Activated B cell treated with CpG ODN at 0.5 μM for 24 hours (primary cell): Measurements from ENCODE around the gene SLC10A6. TPM values are rescaled to one million over a fixed set of nuclear protein-coding genes. Genes with fewer than 3 reads are reported as not detected.
"Not testable (repeated sequence)": the region's sequence is repeated elsewhere in the genome, so short reads cannot be mapped to it uniquely, and the experiment has no call there.

Experiments
- ATAC-seq: fragments of 200-7000 bp; cut with Tn5 transposase; one replicate; pipeline ENCODE4 v1.10.0; 2021; ENCODE audit warnings: low read depth, mild to moderate bottlenecking, moderate library complexity
- CTCF ChIA-PET: fragments of 350-600 bp; sonication (Branson Sonifier 250); formaldehyde crosslinking; loops from one replicate; lab custom pipeline; 2021; ENCODE audit warnings: antibody characterized with exemption; lab: Charles Lee
- POLR2A ChIA-PET: fragments of 350-600 bp; sonication (Branson Sonifier 250); formaldehyde crosslinking; loops from one replicate; lab custom pipeline; 2021; ENCODE audit warnings: antibody characterized with exemption; lab: Charles Lee
- DNase-seq: peaks from one replicate; pipeline ENCODE4 v3.0.0; 2022
- H3K27ac Mint-ChIP-seq: one replicate; pipeline ENCODE4 v1.8.0; 2020; ENCODE audit warnings: mixed read lengths
- H3K27me3 Mint-ChIP-seq: one replicate; pipeline ENCODE4 v1.8.0; 2021; ENCODE audit warnings: mixed read lengths
- H3K36me3 Mint-ChIP-seq: one replicate; pipeline ENCODE4 v1.8.0; 2021; ENCODE audit warnings: low read depth, mixed read lengths
- H3K4me1 Mint-ChIP-seq: one replicate; pipeline ENCODE4 v1.8.0; 2021; ENCODE audit warnings: mixed read lengths
- H3K4me3 Mint-ChIP-seq: one replicate; pipeline ENCODE4 v1.8.0; 2020; ENCODE audit warnings: mild to moderate bottlenecking, mixed read lengths
- H3K9me3 Mint-ChIP-seq: one replicate; pipeline ENCODE4 v1.8.0; 2020; ENCODE audit warnings: mixed read lengths
- intact Hi-C: fragments of 100-400 bp; cut with micrococcal nuclease; formaldehyde crosslinking; loops from one replicate; pipeline ENCODE4 v1.15.1; 2024
- total RNA-seq: library from RNA; stranded (reverse); gene quantifications from 2 replicates; pipeline ENCODE4 v1.2.3, GENCODE V29; 2022
- TF ChIP-seq, protein P1 (sequence below): fragments of 200-600 bp; IDR thresholded peaks from one replicate; pipeline ENCODE4 v1.8.0; 2022; ENCODE audit warnings: antibody characterized with exemption, mild to moderate bottlenecking

Gene SLC10A6
- total RNA-seq, 1 donor from 2014 or later = 0.44 TPM

DNA sequence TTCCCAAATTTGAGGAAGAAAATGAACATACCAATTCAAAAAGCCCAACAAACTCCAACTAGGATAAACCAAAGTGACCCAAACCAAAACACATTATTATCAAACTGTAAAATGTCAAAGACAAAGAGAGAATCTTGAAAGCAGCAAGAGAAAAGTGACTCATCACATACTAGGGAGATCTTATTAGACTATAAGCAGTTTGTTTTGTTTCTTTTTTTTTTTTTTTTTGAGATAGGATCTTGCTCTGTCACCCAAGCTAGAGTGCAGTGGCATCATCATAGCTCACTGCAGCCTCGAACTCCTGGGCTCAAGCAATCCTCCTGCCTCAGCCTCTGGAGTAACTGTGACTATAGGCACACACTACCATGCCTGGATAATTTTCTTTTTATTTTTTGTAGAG, 30.5 kb upstream of the SLC10A6 start:
- DNase-seq = no peak
- H3K27me3 Mint-ChIP-seq = no peaks in the 10 kb centered on the region
- ATAC-seq = no peak
- H3K36me3 Mint-ChIP-seq = peaks cover 2% of the 10 kb centered on the region
- TF ChIP-seq, protein P1, sequence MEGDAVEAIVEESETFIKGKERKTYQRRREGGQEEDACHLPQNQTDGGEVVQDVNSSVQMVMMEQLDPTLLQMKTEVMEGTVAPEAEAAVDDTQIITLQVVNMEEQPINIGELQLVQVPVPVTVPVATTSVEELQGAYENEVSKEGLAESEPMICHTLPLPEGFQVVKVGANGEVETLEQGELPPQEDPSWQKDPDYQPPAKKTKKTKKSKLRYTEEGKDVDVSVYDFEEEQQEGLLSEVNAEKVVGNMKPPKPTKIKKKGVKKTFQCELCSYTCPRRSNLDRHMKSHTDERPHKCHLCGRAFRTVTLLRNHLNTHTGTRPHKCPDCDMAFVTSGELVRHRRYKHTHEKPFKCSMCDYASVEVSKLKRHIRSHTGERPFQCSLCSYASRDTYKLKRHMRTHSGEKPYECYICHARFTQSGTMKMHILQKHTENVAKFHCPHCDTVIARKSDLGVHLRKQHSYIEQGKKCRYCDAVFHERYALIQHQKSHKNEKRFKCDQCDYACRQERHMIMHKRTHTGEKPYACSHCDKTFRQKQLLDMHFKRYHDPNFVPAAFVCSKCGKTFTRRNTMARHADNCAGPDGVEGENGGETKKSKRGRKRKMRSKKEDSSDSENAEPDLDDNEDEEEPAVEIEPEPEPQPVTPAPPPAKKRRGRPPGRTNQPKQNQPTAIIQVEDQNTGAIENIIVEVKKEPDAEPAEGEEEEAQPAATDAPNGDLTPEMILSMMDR = no peak
- H3K27ac Mint-ChIP-seq = no peak overlapping the region
- intact Hi-C loops = no loop called here
- POLR2A ChIA-PET = no interaction called here
- no peak overlapping the region for H3K4me3 Mint-ChIP-seq
- H3K9me3 Mint-ChIP-seq = peaks cover 13% of the 10 kb centered on the region
- H3K4me1 Mint-ChIP-seq = no peaks in the 10 kb centered on the region
- CTCF ChIA-PET = interaction anchor here (1.4 kb wide), 1 partner anchor 383 kb away, joined by 5 read pairs; no protein-coding TSS in a partner anchor

GRCh38 chr4:86878640-86879039, 29.5 kb upstream of the SLC10A6 start:
- Mint-ChIP-seq H3K9me3 (peaks cover 13% of the 10 kb centered on the region), H3K36me3 (peaks cover 2% of the 10 kb centered on the region), H3K27ac (no peak overlapping the region), H3K4me1 (no peaks in the 10 kb centered on the region), H3K27me3 (no peaks in the 10 kb centered on the region), H3K4me3 (no peak overlapping the region)
- ATAC-seq (no peak), DNase-seq (no peak)
- TF ChIP-seq, protein P1 = no peak
- intact Hi-C loops = no loop called here
- ChIA-PET POLR2A (no interaction called here), CTCF (interaction anchor here (0.8 to 1.4 kb wide), 2 partner anchors 380 to 382 kb away, joined by 3 to 5 read pairs; no protein-coding TSS in a partner anchor)

GRCh38 chr4:86876894-86877685, 27.9 kb upstream of the SLC10A6 start:
- ATAC-seq = no peak
- CTCF ChIA-PET = no interaction called here
- intact Hi-C loops = no loop called here
- H3K27ac Mint-ChIP-seq = no peak overlapping the region
- H3K4me1 Mint-ChIP-seq = no peaks in the 10 kb centered on the region
- H3K36me3 Mint-ChIP-seq = peaks cover 2% of the 10 kb centered on the region
- H3K27me3 Mint-ChIP-seq = no peaks in the 10 kb centered on the region
- H3K4me3 Mint-ChIP-seq = no peak overlapping the region
- peaks cover 13% of the 10 kb centered on the region for H3K9me3 Mint-ChIP-seq
- POLR2A ChIA-PET = no interaction called here
- TF ChIP-seq, protein P1 = no peak
- DNase-seq = no peak

GRCh38 chr4:86875436-86875835, 26.3 kb upstream of the SLC10A6 start:
- peaks cover 12% of the 10 kb centered on the region for H3K9me3 Mint-ChIP-seq
- H3K36me3 Mint-ChIP-seq, H3K4me1 Mint-ChIP-seq, DNase-seq, H3K27ac Mint-ChIP-seq, ATAC-seq, H3K4me3 Mint-ChIP-seq, CTCF ChIA-PET, POLR2A ChIA-PET, H3K27me3 Mint-ChIP-seq, intact Hi-C loops: not testable (repeated sequence)

DNA sequence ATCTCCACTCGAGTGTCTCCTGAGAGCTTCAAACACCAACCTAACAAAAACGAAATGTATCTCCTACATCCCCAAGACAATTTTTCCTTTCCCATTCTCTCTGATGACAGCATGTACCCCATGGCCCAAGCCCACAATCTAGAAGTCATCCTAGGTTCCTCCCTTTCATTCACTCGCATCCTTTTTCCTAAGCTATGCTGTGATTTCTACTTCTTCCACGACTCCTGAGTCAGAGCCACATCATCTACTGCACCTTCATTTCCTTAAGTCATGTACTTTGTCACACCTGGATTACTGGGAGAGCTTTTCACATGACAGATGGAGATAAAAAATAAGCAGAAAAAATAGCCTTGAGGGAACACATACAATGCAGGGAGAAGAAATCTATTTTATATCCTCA, 23.0 kb upstream of the SLC10A6 start:
- no peak overlapping the region for H3K27ac Mint-ChIP-seq
- DNase-seq (no peak), ATAC-seq (no peak)
- H3K9me3 Mint-ChIP-seq = peaks cover 1% of the 10 kb centered on the region
- intact Hi-C loops = no loop called here
- H3K4me3 Mint-ChIP-seq = no peak overlapping the region
- H3K36me3 Mint-ChIP-seq = no peaks in the 10 kb centered on the region
- H3K4me1 Mint-ChIP-seq = peaks cover 11% of the 10 kb centered on the region
- CTCF ChIA-PET = no interaction called here
- POLR2A ChIA-PET = no interaction called here
- TF ChIP-seq, protein P1 = no peak
- H3K27me3 Mint-ChIP-seq = no peaks in the 10 kb centered on the region
